OCI-LY7 (cell line): ENCODE data around the gene MUC22. TPM values are rescaled to one million over a fixed set of nuclear protein-coding genes. Genes with fewer than 3 reads are reported as not detected.

Source experiments
- BruUV-seq: library from RNA; stranded (reverse); fragments of 400-500 nt; replicated peaks from 2 replicates; lab custom pipeline; 2021; lab: Mats Ljungman, UMichigan
- CTCF ChIA-PET: fragments of 300-600 bp; sonication (Branson Sonifier 250); formaldehyde crosslinking; loops from one replicate; lab custom pipeline; 2022; ENCODE audit warnings: antibody characterized with exemption; ENCODE audit not compliant: unreplicated experiment; lab: Charles Lee
- POLR2A ChIA-PET: fragments of 300-600 bp; sonication (Branson Sonifier 250); formaldehyde crosslinking; loops from one replicate; lab custom pipeline; 2022; ENCODE audit warnings: antibody characterized with exemption; lab: Charles Lee
- DNase-seq: peaks from one replicate; pipeline ENCODE4 v3.0.0-alpha.2; 2015; ENCODE audit warnings: low spot score
- H2AFZ ChIP-seq: fragments of 200-600 bp; sonication (generic), shearing (Covaris generic); 2 replicates; pipeline ENCODE4 v1.6.1; 2014; ENCODE audit warnings: mild to moderate bottlenecking, antibody characterized with exemption, low read length, moderate library complexity
- H3K27ac ChIP-seq: fragments of 200-600 bp; sonication (generic); 2 replicates; pipeline ENCODE4 v1.5.1; 2014; ENCODE audit warnings: mixed run types, low read depth, mild to moderate bottlenecking, moderate library complexity, low read length, inconsistent platforms; ENCODE audit not compliant: poor library complexity, severe bottlenecking
- H3K36me3 ChIP-seq: fragments of 200-600 bp; sonication (generic); 2 replicates; pipeline ENCODE4 v1.6.1; 2014; ENCODE audit warnings: mild to moderate bottlenecking, antibody characterized with exemption, low read length, moderate library complexity, mixed read lengths; ENCODE audit not compliant: insufficient read depth
- H3K4me1 ChIP-seq: fragments of 200-600 bp; sonication (generic); 2 replicates; pipeline ENCODE4 v1.5.1; 2014; ENCODE audit warnings: mild to moderate bottlenecking, low read length; ENCODE audit not compliant: insufficient read depth, poor library complexity, severe bottlenecking
- H3K4me2 ChIP-seq: fragments of 200-600 bp; sonication (generic); 2 replicates; pipeline ENCODE4 v1.6.1; 2014; ENCODE audit warnings: mild to moderate bottlenecking, low read length
- H3K4me3 ChIP-seq: fragments of 200-600 bp; sonication (generic); 2 replicates; pipeline ENCODE4 v1.5.1; 2014; ENCODE audit warnings: mild to moderate bottlenecking, low read depth, low read length; ENCODE audit not compliant: poor library complexity, severe bottlenecking
- H3K79me2 ChIP-seq: fragments of 200-600 bp; sonication (generic); 2 replicates; pipeline ENCODE4 v1.6.1; 2016; ENCODE audit warnings: low read depth, mild to moderate bottlenecking, low read length, moderate library complexity, mixed read lengths; ENCODE audit not compliant: insufficient read depth
- H3K9me2 ChIP-seq: fragments of 200-600 bp; sonication (generic); 2 replicates; pipeline ENCODE4 v1.6.1; 2016; ENCODE audit warnings: mild to moderate bottlenecking, low read length, mixed read lengths; ENCODE audit not compliant: insufficient read depth
- H3K9me3 ChIP-seq: fragments of 200-600 bp; sonication (generic); 2 replicates; pipeline ENCODE4 v1.6.1; 2014; ENCODE audit warnings: mild to moderate bottlenecking, mixed run types, low read length, mixed read lengths
- H4K20me1 ChIP-seq: fragments of 200-600 bp; sonication (generic); 2 replicates; pipeline ENCODE4 v1.6.1; 2014; ENCODE audit warnings: mild to moderate bottlenecking, antibody characterized with exemption, low read length, moderate library complexity, mixed read lengths; ENCODE audit not compliant: insufficient read depth
- CTCF ChIP-seq: fragments of 200-600 bp; sonication (generic); conservative IDR thresholded peaks from 2 replicates; pipeline ENCODE4 v1.5.1; 2014; ENCODE audit warnings: mild to moderate bottlenecking, antibody characterized with exemption, low read length, moderate library complexity, mixed read lengths
- EZH2phosphoT487 ChIP-seq: fragments of 200-600 bp; sonication (generic); IDR thresholded peaks from 2 replicates; pipeline ENCODE4 v1.6.1; 2018; ENCODE audit warnings: low read depth, borderline replicate concordance, mild to moderate bottlenecking, mixed run types, antibody characterized with exemption, low read length, moderate library complexity, mixed read lengths
- intact Hi-C: fragments of 100-400 bp; cut with micrococcal nuclease; formaldehyde crosslinking; loops from one replicate; pipeline ENCODE4 v1.10.0; 2022; ENCODE audit not compliant: unreplicated experiment
- total RNA-seq, 2 experiments: library from RNA; depleted of rRNA in 1 of 2; stranded (reverse); fragments of >200 nt in 1 of 2; shearing (Covaris generic) in 1 of 2; gene quantifications; 2 replicates each; pipeline ENCODE4 v1.2.3, GENCODE V29; 2014 to 2022

Gene MUC22
- total RNA-seq, 2 experiments from 2014 or later, result not detected

- no peak for DNase-seq
- H3K9me2 ChIP-seq, result no peaks in the 10 kb centered on the region
- peaks cover 3% of the 10 kb centered on the region for H3K4me1 ChIP-seq
- no peaks in the 10 kb centered on the region for H4K20me1 ChIP-seq
- no peak overlapping the region for H3K4me2 ChIP-seq
- no peak overlapping the region for H2AFZ ChIP-seq
- no peaks in the 10 kb centered on the region for H3K36me3 ChIP-seq
- POLR2A ChIA-PET, result no interaction called here
- TF ChIP-seq EZH2phosphoT487 (no peak), CTCF (no peak)
- H3K27ac ChIP-seq, result no peak overlapping the region
- no peak overlapping the region for H3K4me3 ChIP-seq
- H3K9me3 ChIP-seq, result no peaks in the 10 kb centered on the region
- CTCF ChIA-PET, result no interaction called here
- no peaks in the 10 kb centered on the region for H3K79me2 ChIP-seq
- BruUV-seq, result no TSS peak
- intact Hi-C loops, result no loop called here
These were observed 23.0 kb upstream of the MUC22 start for GRCh38 chr6:30987304-30987703.

- DNase-seq, result no peak
These were observed 22.0 kb upstream of the MUC22 start for GRCh38 chr6:30988209-30988825.

More at GRCh38 chr6:30988209-30988825, 22.0 kb upstream of the MUC22 start:
- H3K4me3 ChIP-seq, result no peak overlapping the region
- no peak overlapping the region for H2AFZ ChIP-seq
- no TSS peak for BruUV-seq
- H3K4me2 ChIP-seq, result no peak overlapping the region
- ChIA-PET POLR2A (no interaction called here), CTCF (no interaction called here)
- no peaks in the 10 kb centered on the region for H3K79me2 ChIP-seq
- intact Hi-C loops, result no loop called here
- TF ChIP-seq CTCF, result no peak
- no peak for TF ChIP-seq EZH2phosphoT487
- no peaks in the 10 kb centered on the region for H3K9me2 ChIP-seq
- no peaks in the 10 kb centered on the region for H3K36me3 ChIP-seq
- H3K27ac ChIP-seq, result no peak overlapping the region
- H3K4me1 ChIP-seq, result peaks cover 3% of the 10 kb centered on the region
- no peaks in the 10 kb centered on the region for H4K20me1 ChIP-seq
- H3K9me3 ChIP-seq, result no peaks in the 10 kb centered on the region
